GM13977 (cell line): Measurements from ENCODE around the gene TMPRSS2.

Experiments used
- DNase-seq: peaks from one replicate; pipeline ENCODE4 v3.0.0; 2012; ENCODE audit warnings: low spot score
- CTCF ChIP-seq: IDR thresholded peaks from 2 replicates; pipeline ENCODE4 v1.5.1; 2012; ENCODE audit warnings: mild to moderate bottlenecking, control low read depth; ENCODE audit not compliant: insufficient read depth; ENCODE audit errors: extremely low read depth, missing control alignments
- in situ Hi-C: fragments of 300-500 bp; cut with MboI; formaldehyde crosslinking; loops from one replicate; pipeline ENCODE4 v1.12.0; 2022; ENCODE audit warnings: low sequenced_read_pairs, low pct_unique_long_range_greater_than_20kb, mixed read lengths, inconsistent platforms; ENCODE audit not compliant: unreplicated experiment

TMPRSS2 gene

GRCh38 chr21:41458121-41458520 lies 49.8 kb downstream of the TMPRSS2 start:
- DNase-seq = no peak
- in situ Hi-C loops = no loop called here
- TF ChIP-seq CTCF = no peak

- DNase-seq = no peak
- no peak for TF ChIP-seq CTCF
- in situ Hi-C loops = no loop called here
Measured at GRCh38 chr21:41453761-41454160, 54.2 kb downstream of the TMPRSS2 start.

- DNase-seq = no peak
- in situ Hi-C loops = no loop called here
- TF ChIP-seq CTCF = no peak
Measured at GRCh38 chr21:41453198-41453597, 54.8 kb downstream of the TMPRSS2 start.

- no peak for DNase-seq
- in situ Hi-C loops = no loop called here
- TF ChIP-seq CTCF = no peak
Measured at GRCh38 chr21:41451753-41452676, 55.9 kb downstream of the TMPRSS2 start.

GRCh38 chr21:41449613-41450012 lies 58.3 kb downstream of the TMPRSS2 start:
- in situ Hi-C loops = no loop called here
- TF ChIP-seq CTCF = no peak
- DNase-seq = no peak

GRCh38 chr21:41447356-41447755 lies 60.6 kb downstream of the TMPRSS2 start:
- DNase-seq = no peak
- in situ Hi-C loops = no loop called here
- no peak for TF ChIP-seq CTCF

- in situ Hi-C loops = no loop called here
Measured at GRCh38 chr21:41446586-41446985, 61.4 kb downstream of the TMPRSS2 start.

More at GRCh38 chr21:41446586-41446985, 61.4 kb downstream of the TMPRSS2 start:
- DNase-seq = no peak
- TF ChIP-seq CTCF = no peak
